GM10847 (cell line): ENCODE results near the gene XRN1.

ENCODE experiments used
- POLR2A ChIP-seq: IDR thresholded peaks from 2 replicates; pipeline ENCODE4 v1.6.1; 2011; ENCODE audit not compliant: insufficient read length; ENCODE audit errors: extremely low read depth

The XRN1 gene

GRCh38 chr3:142447852-142448823, at the start of gene XRN1:
Gene XRN1, minus strand, starts transcription at chr3:142448037. Its CDS starts 93 bp downstream, at chr3:142447944.
- TF ChIP-seq POLR2A: peak; percentile 78

- TF ChIP-seq POLR2A: no peak
These were observed 47.3 kb upstream of the XRN1 start for GRCh38 chr3:142495103-142495502.

GRCh38 chr3:142492184-142492583, 44.3 kb upstream of the XRN1 start:
- TF ChIP-seq POLR2A: no peak

GRCh38 chr3:142489572-142490323, 41.9 kb upstream of the XRN1 start:
- no peak for TF ChIP-seq POLR2A

GRCh38 chr3:142484912-142485435, 37.1 kb upstream of the XRN1 start:
- TF ChIP-seq POLR2A: no peak

GRCh38 chr3:142481196-142481595, 33.4 kb upstream of the XRN1 start:
- no peak for TF ChIP-seq POLR2A

GRCh38 chr3:142470826-142471225, 23.0 kb upstream of the XRN1 start:
- no peak for TF ChIP-seq POLR2A

- no peak for TF ChIP-seq POLR2A
These were observed 20.6 kb upstream of the XRN1 start for GRCh38 chr3:142468456-142468855.

- no peak for TF ChIP-seq POLR2A
These were observed 19.9 kb upstream of the XRN1 start for GRCh38 chr3:142467768-142468167.

GRCh38 chr3:142460689-142461088, 12.9 kb upstream of the XRN1 start:
- TF ChIP-seq POLR2A: no peak

GRCh38 chr3:142459929-142460328, 12.1 kb upstream of the XRN1 start:
- no peak for TF ChIP-seq POLR2A

GRCh38 chr3:142459096-142459495, 11.3 kb upstream of the XRN1 start:
- TF ChIP-seq POLR2A: no peak

- no peak for TF ChIP-seq POLR2A
These were observed 3.0 kb upstream of the XRN1 start for GRCh38 chr3:142450881-142451280.

GRCh38 chr3:142450189-142450588, 2.4 kb upstream of the XRN1 start:
- no peak for TF ChIP-seq POLR2A

- TF ChIP-seq POLR2A: no peak
These were observed 461 bp downstream of the XRN1 start for GRCh38 chr3:142447301-142447851.
